ENCODE results near the gene TEX48. TPM values are rescaled to one million over a fixed set of nuclear protein-coding genes. Genes with fewer than 3 reads are reported as not detected.

The TEX48 gene
- total and polyA plus RNA-seq, 3 experiments from 2014 or later: 0.46 to 0.86 TPM; not detected in 1

- Mint-ChIP-seq H3K27me3 (peaks cover 10 to 17% of the 10 kb centered on the region in 2 donors), H3K27ac (peak overlapping the region in 1 of 8 donors; percentile 45), H3K36me3 (peaks cover 0 to 7% (median 0%) of the 10 kb centered on the region in 3 donors), H3K9me3 (peaks cover 0 to 3% (median 0%) of the 10 kb centered on the region in 5 donors), H3K4me3 (no peak overlapping the region), H3K4me1 (peaks cover 0 to 3% (median 2%) of the 10 kb centered on the region in 3 donors)
- Histone ChIP-seq H3K4me3 (ENCODE audit: low read length) (no peak overlapping the region), H3K27me3 (ENCODE audit: insufficient read depth, low read length, poor library complexity, severe bottlenecking) (no peaks in the 10 kb centered on the region), H3K4me1 (ENCODE audit: insufficient read depth, low read length) (no peaks in the 10 kb centered on the region), H3K9me3 (ENCODE audit: low read length) (no peaks in the 10 kb centered on the region), H3K36me3 (ENCODE audit: insufficient read depth, low read length) (no peaks in the 10 kb centered on the region), H3K27ac (ENCODE audit: low read depth, low read length) (no peak overlapping the region)
- ChIA-PET POLR2A (no interaction called here), CTCF (interaction anchor here (1.0 to 3.6 kb wide), 3 partner anchors 12 to 261 kb away, joined by 3 to 10 read pairs (median 5); partner anchors contain the start of gene TEX48)
- DNase-seq: no peak
Observed at GRCh38 chr9:114666401-114666800, 15.6 kb downstream of the TEX48 start.

- ChIA-PET CTCF (interaction anchor here (1.4 to 3.6 kb wide), 2 partner anchors 17 to 265 kb away, joined by 3 to 10 read pairs; partner anchors contain the start of gene TEX48), POLR2A (no interaction called here)
- no peaks in the 10 kb centered on the region for H3K36me3 Mint-ChIP-seq
- H3K4me1 Mint-ChIP-seq: peaks cover 0 to 3% (median 2%) of the 10 kb centered on the region in 3 donors
- H3K27ac Mint-ChIP-seq: no peak overlapping the region
- H3K4me3 Mint-ChIP-seq: no peak overlapping the region
- H3K27me3 Mint-ChIP-seq: peaks cover 10 to 14% of the 10 kb centered on the region in 2 donors
- no peaks in the 10 kb centered on the region for H3K9me3 Mint-ChIP-seq
- no peak for DNase-seq
- H3K9me3 ChIP-seq (ENCODE audit: low read length): no peaks in the 10 kb centered on the region
- H3K4me3 ChIP-seq (ENCODE audit: low read length): no peak overlapping the region
- no peaks in the 10 kb centered on the region for H3K4me1 ChIP-seq (ENCODE audit: insufficient read depth, low read length)
- no peak overlapping the region for H3K27ac ChIP-seq (ENCODE audit: low read depth, low read length)
- H3K36me3 ChIP-seq (ENCODE audit: insufficient read depth, low read length): no peaks in the 10 kb centered on the region
- no peaks in the 10 kb centered on the region for H3K27me3 ChIP-seq (ENCODE audit: insufficient read depth, low read length, poor library complexity, severe bottlenecking)
Observed at GRCh38 chr9:114664181-114664580, 17.8 kb downstream of the TEX48 start.

GRCh38 chr9:114662081-114662989, 19.7 kb downstream of the TEX48 start:
- Mint-ChIP-seq H3K9me3 (no peaks in the 10 kb centered on the region), H3K27me3 (peaks cover 9 to 10% of the 10 kb centered on the region in 2 donors), H3K36me3 (no peaks in the 10 kb centered on the region), H3K27ac (peak overlapping the region in 1 of 8 donors; percentile 18), H3K4me1 (peaks cover 0 to 3% (median 2%) of the 10 kb centered on the region in 3 donors), H3K4me3 (no peak overlapping the region)
- POLR2A ChIA-PET: no interaction called here
- DNase-seq: peak; percentile 29 to 73 (median 44)
- no peaks in the 10 kb centered on the region for H3K9me3 ChIP-seq (ENCODE audit: low read length)
- no peaks in the 10 kb centered on the region for H3K27me3 ChIP-seq (ENCODE audit: insufficient read depth, low read length, poor library complexity, severe bottlenecking)
- H3K4me3 ChIP-seq (ENCODE audit: low read length): no peak overlapping the region
- CTCF ChIA-PET: interaction anchor here (1.0 to 1.9 kb wide), 7 partner anchors 9 to 863 kb away, joined by 3 to 9 read pairs (median 4); no protein-coding TSS in a partner anchor
- H3K36me3 ChIP-seq (ENCODE audit: insufficient read depth, low read length): no peaks in the 10 kb centered on the region
- H3K27ac ChIP-seq (ENCODE audit: low read depth, low read length): no peak overlapping the region
- no peaks in the 10 kb centered on the region for H3K4me1 ChIP-seq (ENCODE audit: insufficient read depth, low read length)

- POLR2A ChIA-PET: interaction anchor here (0.7 kb wide), 1 partner anchor 70 kb away, joined by 3 read pairs; the partner anchor contains the start of gene ATP6V1G1
- H3K27ac ChIP-seq (ENCODE audit: low read depth, low read length): no peak within 1 kb of the TSS
- no peaks in the 10 kb centered on the region for H3K9me3 ChIP-seq (ENCODE audit: low read length)
- H3K4me1 Mint-ChIP-seq: peaks cover 6 to 11% (median 7%) of the 10 kb centered on the region in 3 donors
- H3K4me1 ChIP-seq (ENCODE audit: insufficient read depth, low read length): peaks cover 10% of the 10 kb centered on the region
- H3K36me3 Mint-ChIP-seq: no peaks in the 10 kb centered on the region
- peak within 1 kb of the TSS in 1 of 8 donors; percentile 38 for H3K27ac Mint-ChIP-seq
- peaks cover 5 to 6% of the 10 kb centered on the region in 2 donors for H3K27me3 Mint-ChIP-seq
- no peak within 1 kb of the TSS for H3K4me3 Mint-ChIP-seq
- no peaks in the 10 kb centered on the region for H3K36me3 ChIP-seq (ENCODE audit: insufficient read depth, low read length)
- CTCF ChIA-PET: interaction anchor here (0.8 to 1.6 kb wide), 3 partner anchors 170 to 262 kb away, joined by 3 to 4 read pairs (median 3); no protein-coding TSS in a partner anchor
- no peaks in the 10 kb centered on the region for H3K9me3 Mint-ChIP-seq
- H3K4me3 ChIP-seq (ENCODE audit: low read length): no peak within 1 kb of the TSS
- no peaks in the 10 kb centered on the region for H3K27me3 ChIP-seq (ENCODE audit: insufficient read depth, low read length, poor library complexity, severe bottlenecking)
- DNase-seq: no peak
Observed at GRCh38 chr9:114657705-114658104, 24.3 kb downstream of the TEX48 start, which contains the start of gene TEX53. TEX53 (minus strand) TSS chr9:114657805; CDS start chr9:114657774, 31 bp downstream.

GRCh38 chr9:114656301-114656700, 25.7 kb downstream of the TEX48 start:
- H3K27me3 ChIP-seq (ENCODE audit: insufficient read depth, low read length, poor library complexity, severe bottlenecking): no peaks in the 10 kb centered on the region

GRCh38 chr9:114655689-114656088, 26.3 kb downstream of the TEX48 start:
- ChIA-PET POLR2A (no interaction called here), CTCF (interaction anchor here (1.1 to 1.6 kb wide), 2 partner anchors 117 to 168 kb away, joined by 3 to 4 read pairs; no protein-coding TSS in a partner anchor)
- peaks cover 10% of the 10 kb centered on the region for H3K4me1 ChIP-seq (ENCODE audit: insufficient read depth, low read length)
- peaks cover 6 to 14% (median 9%) of the 10 kb centered on the region in 3 donors for H3K4me1 Mint-ChIP-seq
- no peaks in the 10 kb centered on the region for H3K36me3 Mint-ChIP-seq
- H3K9me3 Mint-ChIP-seq: no peaks in the 10 kb centered on the region
- no peaks in the 10 kb centered on the region for H3K9me3 ChIP-seq (ENCODE audit: low read length)
- H3K27me3 ChIP-seq (ENCODE audit: insufficient read depth, low read length, poor library complexity, severe bottlenecking): no peaks in the 10 kb centered on the region
- H3K4me3 Mint-ChIP-seq: no peak overlapping the region
- no peak overlapping the region for H3K27ac Mint-ChIP-seq
- no peak for DNase-seq
- H3K36me3 ChIP-seq (ENCODE audit: insufficient read depth, low read length): no peaks in the 10 kb centered on the region
- H3K27me3 Mint-ChIP-seq: peaks cover 0 to 1% of the 10 kb centered on the region in 2 donors
- no peak overlapping the region for H3K27ac ChIP-seq (ENCODE audit: low read depth, low read length)
- no peak overlapping the region for H3K4me3 ChIP-seq (ENCODE audit: low read length)

More at GRCh38 chr9:114656301-114656700, 25.7 kb downstream of the TEX48 start:
- peaks cover 10% of the 10 kb centered on the region for H3K4me1 ChIP-seq (ENCODE audit: insufficient read depth, low read length)
- ChIA-PET CTCF (interaction anchor here (0.9 kb wide), 1 partner anchor 251 kb away, joined by 3 read pairs; no protein-coding TSS in a partner anchor), POLR2A (no interaction called here)
- no peaks in the 10 kb centered on the region for H3K36me3 ChIP-seq (ENCODE audit: insufficient read depth, low read length)
- no peaks in the 10 kb centered on the region for H3K9me3 Mint-ChIP-seq
- peaks cover 0 to 1% of the 10 kb centered on the region in 2 donors for H3K27me3 Mint-ChIP-seq
- no peaks in the 10 kb centered on the region for H3K36me3 Mint-ChIP-seq
- no peak for DNase-seq
- H3K27ac ChIP-seq (ENCODE audit: low read depth, low read length): no peak overlapping the region
- peaks cover 6 to 14% (median 9%) of the 10 kb centered on the region in 3 donors for H3K4me1 Mint-ChIP-seq
- H3K4me3 Mint-ChIP-seq: no peak overlapping the region
- H3K27ac Mint-ChIP-seq: no peak overlapping the region
- H3K4me3 ChIP-seq (ENCODE audit: low read length): no peak overlapping the region
- no peaks in the 10 kb centered on the region for H3K9me3 ChIP-seq (ENCODE audit: low read length)

GRCh38 chr9:114653556-114654159, 28.3 kb downstream of the TEX48 start:
- no peak overlapping the region for H3K4me3 ChIP-seq (ENCODE audit: low read length)
- Mint-ChIP-seq H3K9me3 (no peaks in the 10 kb centered on the region), H3K27me3 (no peaks in the 10 kb centered on the region), H3K4me1 (peaks cover 6 to 14% (median 9%) of the 10 kb centered on the region in 3 donors), H3K27ac (peak overlapping the region in 1 of 8 donors; percentile 35), H3K36me3 (peaks cover 0 to 2% (median 0%) of the 10 kb centered on the region in 3 donors), H3K4me3 (no peak overlapping the region)
- peaks cover 10% of the 10 kb centered on the region for H3K4me1 ChIP-seq (ENCODE audit: insufficient read depth, low read length)
- no peaks in the 10 kb centered on the region for H3K9me3 ChIP-seq (ENCODE audit: low read length)
- POLR2A ChIA-PET: interaction anchor here (0.6 to 2.4 kb wide), 5 partner anchors 62 to 317 kb away, joined by 3 to 14 read pairs (median 4); no protein-coding TSS in a partner anchor
- DNase-seq: peak; percentile 74 to 84 (median 74)
- H3K36me3 ChIP-seq (ENCODE audit: insufficient read depth, low read length): no peaks in the 10 kb centered on the region
- CTCF ChIA-PET: interaction anchor here (0.6 to 5.0 kb wide), 58 partner anchors 8 to 575 kb away, joined by 3 to 119 read pairs (median 5); partner anchors contain the start of genes AMBP, ATP6V1G1 and WHRN
- no peak overlapping the region for H3K27ac ChIP-seq (ENCODE audit: low read depth, low read length)
- H3K27me3 ChIP-seq (ENCODE audit: insufficient read depth, low read length, poor library complexity, severe bottlenecking): no peaks in the 10 kb centered on the region
